Measurements from ENCODE around the gene CCL17.

DNA sequence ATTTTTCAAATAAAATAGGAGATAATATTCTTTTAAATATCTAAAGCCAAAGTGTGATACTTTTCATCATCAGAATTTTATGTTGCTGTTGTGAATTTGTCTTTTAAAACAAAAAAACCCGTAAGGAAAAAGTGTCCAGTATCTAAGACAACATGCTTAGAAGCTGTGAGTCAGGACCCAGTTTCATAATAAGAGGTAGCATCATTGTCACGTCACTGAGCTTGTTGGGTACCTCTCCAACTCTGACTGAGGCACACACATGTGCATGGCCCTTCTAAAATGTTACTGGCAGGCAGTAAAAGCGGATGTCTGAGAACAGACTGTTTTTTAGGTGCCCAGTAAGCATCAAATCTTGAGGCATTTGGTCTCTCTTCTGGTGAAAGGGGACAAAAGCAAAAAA lies 40.1 kb downstream of the CCL17 start:
- TF ChIP-seq, protein P1, sequence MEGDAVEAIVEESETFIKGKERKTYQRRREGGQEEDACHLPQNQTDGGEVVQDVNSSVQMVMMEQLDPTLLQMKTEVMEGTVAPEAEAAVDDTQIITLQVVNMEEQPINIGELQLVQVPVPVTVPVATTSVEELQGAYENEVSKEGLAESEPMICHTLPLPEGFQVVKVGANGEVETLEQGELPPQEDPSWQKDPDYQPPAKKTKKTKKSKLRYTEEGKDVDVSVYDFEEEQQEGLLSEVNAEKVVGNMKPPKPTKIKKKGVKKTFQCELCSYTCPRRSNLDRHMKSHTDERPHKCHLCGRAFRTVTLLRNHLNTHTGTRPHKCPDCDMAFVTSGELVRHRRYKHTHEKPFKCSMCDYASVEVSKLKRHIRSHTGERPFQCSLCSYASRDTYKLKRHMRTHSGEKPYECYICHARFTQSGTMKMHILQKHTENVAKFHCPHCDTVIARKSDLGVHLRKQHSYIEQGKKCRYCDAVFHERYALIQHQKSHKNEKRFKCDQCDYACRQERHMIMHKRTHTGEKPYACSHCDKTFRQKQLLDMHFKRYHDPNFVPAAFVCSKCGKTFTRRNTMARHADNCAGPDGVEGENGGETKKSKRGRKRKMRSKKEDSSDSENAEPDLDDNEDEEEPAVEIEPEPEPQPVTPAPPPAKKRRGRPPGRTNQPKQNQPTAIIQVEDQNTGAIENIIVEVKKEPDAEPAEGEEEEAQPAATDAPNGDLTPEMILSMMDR (IDR thresholded peaks at IDR 0.05) = no peak
- no peak for TF ChIP-seq POLR2A (IDR thresholded peaks at IDR 0.05)
